SH-SY5Y (cell line): Measurements from ENCODE around the gene DHRS7C.

Experiments
- GATA2 ChIP-seq: IDR thresholded peaks from 2 replicates; pipeline ENCODE4 v1.6.1; 2011; ENCODE audit warnings: mild to moderate bottlenecking, low read depth, low read length
- GATA3 ChIP-seq: IDR thresholded peaks from 2 replicates; pipeline ENCODE4 v1.6.1; 2011; ENCODE audit warnings: low read depth, mild to moderate bottlenecking, low read length, moderate library complexity

The DHRS7C gene

GRCh38 chr17:9790889-9791876, at the start of gene DHRS7C:
TSS of gene DHRS7C (minus strand) at chr17:9791592. CDS start at chr17:9791284, 308 bp downstream.
- no peak for TF ChIP-seq GATA2
- TF ChIP-seq GATA3: no peak

- TF ChIP-seq GATA3: no peak
- TF ChIP-seq GATA2: no peak
Observed at GRCh38 chr17:9839433-9839832, 48.0 kb upstream of the DHRS7C start.

- TF ChIP-seq GATA2 (no peak), GATA3 (no peak)
Observed at GRCh38 chr17:9837551-9838471, 46.4 kb upstream of the DHRS7C start.

GRCh38 chr17:9833922-9834321, 42.5 kb upstream of the DHRS7C start:
- no peak for TF ChIP-seq GATA2

GRCh38 chr17:9830711-9831110, 39.3 kb upstream of the DHRS7C start:
- no peak for TF ChIP-seq GATA3

GRCh38 chr17:9829343-9829742, 38.0 kb upstream of the DHRS7C start:
- TF ChIP-seq GATA3 (no peak), GATA2 (no peak)

GRCh38 chr17:9828296-9829295, 37.2 kb upstream of the DHRS7C start:
- TF ChIP-seq GATA2 (no peak), GATA3 (no peak)

GRCh38 chr17:9825641-9826150, 34.3 kb upstream of the DHRS7C start, which contains the start of gene GLP2R:
TSS of gene GLP2R (plus strand) at chr17:9825924. CDS start at chr17:9826064, 140 bp downstream.
- TF ChIP-seq GATA3: no peak
- TF ChIP-seq GATA2: no peak

GRCh38 chr17:9824797-9825338, 33.5 kb upstream of the DHRS7C start:
- TF ChIP-seq GATA3 (no peak), GATA2 (no peak)

- no peak for TF ChIP-seq GATA3
- no peak for TF ChIP-seq GATA2
Observed at GRCh38 chr17:9824094-9824493, 32.7 kb upstream of the DHRS7C start.

- TF ChIP-seq GATA2: no peak
- no peak for TF ChIP-seq GATA3
Observed at GRCh38 chr17:9821921-9822320, 30.5 kb upstream of the DHRS7C start, which contains the start of gene GSG1L2. TSS of gene GSG1L2 (minus strand) at chr17:9822079. CDS start at chr17:9822071, 8 bp downstream.

GRCh38 chr17:9820448-9820847, 29.1 kb upstream of the DHRS7C start:
- TF ChIP-seq GATA2 (no peak), GATA3 (no peak)

- TF ChIP-seq GATA2 (no peak), GATA3 (no peak)
Observed at GRCh38 chr17:9818760-9819159, 27.4 kb upstream of the DHRS7C start.
